Left lung (tissue), 10 donors: ENCODE results near the gene ACBD6. TPM values are rescaled to one million over a fixed set of nuclear protein-coding genes. Genes with fewer than 3 reads are reported as not detected.

Experiments used
- ATAC-seq: fragments of 200-7000 bp; cut with Tn5 transposase; one replicate; pipeline ENCODE4 v1.9.1; 2020; ENCODE audit warnings: moderate library complexity
- DNase-seq, 4 donors: peaks; one replicate each; pipeline ENCODE4 v3.0.0-alpha.2; 2013 to 2020
- H3K27ac ChIP-seq, 2 donors: fragments of 200-600 bp; sonication (generic) in 1 of 2; one replicate each; pipeline versions ENCODE4 v1.5.0 to v1.8.0; 2020 to 2021
- H3K27me3 ChIP-seq, 2 donors: fragments of 200-600 bp; sonication (generic) in 1 of 2; one replicate each; pipeline versions ENCODE4 v1.5.0 to v1.8.0; 2020 to 2021
- H3K36me3 ChIP-seq, 2 donors: fragments of 200-600 bp; sonication (generic) in 1 of 2; one replicate each; pipeline versions ENCODE4 v1.5.0 to v1.8.0; 2020 to 2021
- H3K4me1 ChIP-seq, 2 donors: fragments of 200-600 bp; one replicate each; pipeline ENCODE4 v1.8.0; 2021
- H3K4me3 ChIP-seq, 2 donors: fragments of 200-600 bp; sonication (generic) in 1 of 2; one replicate each; pipeline versions ENCODE4 v1.5.0 to v1.8.0; 2020 to 2021; ENCODE audit warnings: mild to moderate bottlenecking in 1 of 2
- H3K9me3 ChIP-seq, 2 donors: fragments of 200-600 bp; sonication (generic) in 1 of 2; one replicate each; pipeline versions ENCODE4 v1.5.0 to v1.8.0; 2020 to 2021
- CTCF ChIP-seq, 2 donors: fragments of 200-600 bp; sonication (generic) in 1 of 2; IDR thresholded peaks; one replicate each; pipeline versions ENCODE4 v1.5.0 to v1.8.0; 2021; ENCODE audit warnings: antibody characterized with exemption in 2 of 2
- intact Hi-C, 2 donors: fragments of 100-400 bp; cut with DNase I; formaldehyde crosslinking; loops; one replicate each; pipeline versions ENCODE4 v1.11.2 to v1.14.2; 2022
- polyA plus RNA-seq, 6 donors: library from polyadenylated mRNA; unstranded; fragments of 120-200 nt; gene quantifications; one replicate each; pipeline ENCODE4 v1.2.1, GENCODE V29; 2013; ENCODE audit not compliant: insufficient read length in 6 of 6
- total RNA-seq, 2 donors: library from RNA; stranded (reverse); fragmentation: NEBNext Ultra II Directional; extraction: Animal tissue kit (Norgen Biotek cat#: 25700); gene quantifications; one replicate each; pipeline ENCODE4 v1.2.1, GENCODE V29; 2021
- donor health status: DM: no; HTN: yes; CAD: no.
- donor health status: DM: no; HTN: no; CAD: no.

The ACBD6 gene
- total and polyA plus RNA-seq, 8 donors = 26.5 to 81.9 (median 78.9) TPM

GRCh38 chr1:180519846-180520245 is 17.5 kb upstream of the ACBD6 start:
- TF ChIP-seq CTCF (IDR thresholded peaks at IDR 0.05) = no peak
- H3K27ac ChIP-seq = peak overlapping the region in 1 of 2 donors; percentile 16
- H3K4me3 ChIP-seq = no peak overlapping the region
- no peaks in the 10 kb centered on the region for H3K36me3 ChIP-seq
- H3K27me3 ChIP-seq = no peaks in the 10 kb centered on the region
- intact Hi-C loops = loop anchor here (5.0 to 10.0 kb wide), 2 partner anchors 335 to 342 kb away; no protein-coding TSS in a partner anchor
- peaks cover 0 to 13% of the 10 kb centered on the region in 2 donors for H3K4me1 ChIP-seq
- ATAC-seq (no peak), DNase-seq (no peak)
- no peaks in the 10 kb centered on the region for H3K9me3 ChIP-seq

- H3K36me3 ChIP-seq = no peaks in the 10 kb centered on the region
- H3K4me1 ChIP-seq = peaks cover 0 to 13% of the 10 kb centered on the region in 2 donors
- H3K9me3 ChIP-seq = no peaks in the 10 kb centered on the region
- no peak overlapping the region for H3K4me3 ChIP-seq
- TF ChIP-seq CTCF (IDR thresholded peaks at IDR 0.05) = peak; percentile 77 to 84
- DNase-seq (peak in 3 of 4 donors; percentile 46 to 88 (median 76)), ATAC-seq (peak; percentile 100)
- H3K27ac ChIP-seq = peak overlapping the region in 1 of 2 donors; percentile 10
- intact Hi-C loops = loop anchor here (5.0 to 10.0 kb wide), 2 partner anchors 339 to 346 kb away; no protein-coding TSS in a partner anchor
- no peaks in the 10 kb centered on the region for H3K27me3 ChIP-seq
Measured at GRCh38 chr1:180515857-180516388, 13.5 kb upstream of the ACBD6 start.

- DNase-seq (no peak), ATAC-seq (no peak)
- H3K9me3 ChIP-seq = no peaks in the 10 kb centered on the region
- H3K27ac ChIP-seq = no peak overlapping the region
- no peaks in the 10 kb centered on the region for H3K27me3 ChIP-seq
- H3K36me3 ChIP-seq = no peaks in the 10 kb centered on the region
- intact Hi-C loops = loop anchor here (5.0 to 10.0 kb wide), 2 partner anchors 339 to 347 kb away; no protein-coding TSS in a partner anchor
- H3K4me1 ChIP-seq = peaks cover 0 to 13% of the 10 kb centered on the region in 2 donors
- no peak for TF ChIP-seq CTCF (IDR thresholded peaks at IDR 0.05)
- H3K4me3 ChIP-seq = no peak overlapping the region
Measured at GRCh38 chr1:180515364-180515763, 13.0 kb upstream of the ACBD6 start.

- intact Hi-C loops = loop anchor here in 1 of 2 donors (10.0 kb wide), 1 partner anchor 341 kb away; no protein-coding TSS in a partner anchor
Measured at GRCh38 chr1:180513531-180513930, 11.2 kb upstream of the ACBD6 start.

More at GRCh38 chr1:180513531-180513930, 11.2 kb upstream of the ACBD6 start:
- TF ChIP-seq CTCF (IDR thresholded peaks at IDR 0.05) = no peak
- Histone ChIP-seq H3K27me3 (no peaks in the 10 kb centered on the region), H3K9me3 (no peaks in the 10 kb centered on the region), H3K36me3 (no peaks in the 10 kb centered on the region), H3K27ac (no peak overlapping the region), H3K4me3 (no peak overlapping the region), H3K4me1 (peaks cover 0 to 13% of the 10 kb centered on the region in 2 donors)
- ATAC-seq = no peak
- no peak for DNase-seq
